HepG2 (cell line): Measurements from ENCODE around the gene OR2V2. TPM values are rescaled to one million over a fixed set of nuclear protein-coding genes. Genes with fewer than 3 reads are reported as not detected.

Experiments used
- ATAC-seq: fragments of 200-7000 bp; cut with Tn5 transposase; 3 replicates; pipeline ENCODE4 v1.9.1; 2020; ENCODE audit warnings: mild to moderate bottlenecking, moderate library complexity
- BruUV-seq: library from RNA; stranded (reverse); fragments of 400-500 nt; replicated peaks from 2 replicates; lab custom pipeline; 2021; lab: Mats Ljungman, UMichigan
- CTCF ChIA-PET: fragments of 300-600 bp; formaldehyde crosslinking; extraction: SDS; loops from one replicate; lab custom pipeline; 2021; ENCODE audit warnings: low total read pairs, inconsistent platforms, low intra/inter-chr PET ratio; lab: Yijun Ruan, JAX
- POLR2A ChIA-PET: fragments of 350-600 bp; sonication (Branson Sonifier 250); formaldehyde crosslinking; loops from one replicate; lab custom pipeline; 2020; ENCODE audit warnings: antibody characterized with exemption, inconsistent platforms; lab: Yijun Ruan, JAX
- DNase-seq: peaks from one replicate; pipeline ENCODE4 v3.0.0-alpha.2; 2015; ENCODE audit warnings: low spot score
- FAIRE-seq: peaks from 3 replicates; lab custom pipeline; 2011; peaks lifted over from hg19 to GRCh38; lab: Jason Lieb, UNC
- H2AFZ ChIP-seq: one replicate; pipeline ENCODE4 v1.6.1; 2011; ENCODE audit warnings: low read length, inconsistent platforms
- H3K27ac ChIP-seq: fragments of 300-600 bp; 3 replicates; pipeline ENCODE4 v1.8.0; 2011; ENCODE audit warnings: mixed run types, mild to moderate bottlenecking, mixed read lengths, low read length, inconsistent platforms; ENCODE audit not compliant: insufficient read depth; ENCODE audit errors: extremely low read length
- H3K27me3 ChIP-seq, 2 experiments: fragments of 200-600 bp in 1 of 2; 2 replicates in 1 of 2; 3 replicates in 1 of 2; pipeline versions ENCODE4 v1.6.0 to v1.8.0; 2011; ENCODE audit warnings: low read length in 2 of 2, mild to moderate bottlenecking in 2 of 2, moderate library complexity in 2 of 2, inconsistent platforms in 1 of 2; ENCODE audit not compliant: insufficient read depth in 2 of 2, control insufficient read depth in 1 of 2
- H3K36me3 ChIP-seq, 2 experiments: fragments of 200-600 bp in 1 of 2; replicated peaks in 1 of 2; 2 replicates in 1 of 2; 3 replicates in 1 of 2; pipeline versions ENCODE4 v1.5.1 to v1.8.0; 2011; ENCODE audit warnings: low read length in 2 of 2, inconsistent platforms in 1 of 2; ENCODE audit not compliant: insufficient read depth in 2 of 2, control insufficient read depth in 1 of 2
- H3K4me1 ChIP-seq: 2 replicates; pipeline ENCODE4 v1.5.1; 2012; ENCODE audit warnings: low read length, inconsistent platforms; ENCODE audit not compliant: insufficient read depth
- H3K4me2 ChIP-seq: 2 replicates; pipeline ENCODE4 v1.6.0; 2011; ENCODE audit warnings: low read depth, low read length, inconsistent platforms
- H3K4me3 ChIP-seq, 3 experiments: fragments of 200-600 bp in 1 of 3; sonication (generic), shearing (Covaris generic) in 1 of 3; replicated peaks in 1 of 3; 2 replicates each; pipeline ENCODE4 v1.5.1; 2011 to 2016; ENCODE audit warnings: low read length in 3 of 3, inconsistent platforms in 2 of 3, low read depth in 2 of 3, mild to moderate bottlenecking in 2 of 3, control low read depth in 1 of 3, mixed read lengths in 1 of 3; ENCODE audit not compliant: insufficient read depth in 1 of 3
- H3K79me2 ChIP-seq: one replicate; pipeline ENCODE4 v1.6.1; 2011; ENCODE audit warnings: low read length, inconsistent platforms; ENCODE audit not compliant: insufficient read depth
- H3K9ac ChIP-seq: 2 replicates; pipeline ENCODE4 v1.6.0; 2011; ENCODE audit warnings: mild to moderate bottlenecking, low read depth, low read length, inconsistent platforms; ENCODE audit not compliant: insufficient read depth
- H3K9me3 ChIP-seq: 2 replicates; pipeline ENCODE4 v1.5.1; 2012; ENCODE audit warnings: mild to moderate bottlenecking, low read length
- H4K20me1 ChIP-seq: 2 replicates; pipeline ENCODE4 v1.6.0; 2011; ENCODE audit warnings: inconsistent platforms, mild to moderate bottlenecking, low read length, moderate library complexity; ENCODE audit not compliant: insufficient read depth
- FOSL1 ChIP-seq: sonication (generic); formaldehyde crosslinking; IDR thresholded peaks from 2 replicates; pipeline ENCODE4 v1.9.0; 2021; ENCODE audit warnings: missing genetic modification reagents, borderline replicate concordance
- GABPA ChIP-seq, 2 experiments: IDR thresholded peaks; 2 replicates each; pipeline ENCODE4 v1.6.1; 2011 to 2016; ENCODE audit warnings: low read depth in 2 of 2, low read length in 1 of 2, missing biosample characterization in 1 of 2, missing genetic modification characterization in 1 of 2
- NKX3-1 ChIP-seq: sonication (generic); formaldehyde crosslinking; IDR thresholded peaks from 2 replicates; pipeline ENCODE4 v1.5.0; 2020; ENCODE audit warnings: missing genetic modification reagents
- ZBTB38 ChIP-seq: sonication (generic); formaldehyde crosslinking; IDR thresholded peaks from 2 replicates; pipeline ENCODE4 v1.5.1; 2020; ENCODE audit warnings: mild to moderate bottlenecking, missing genetic modification reagents
- ZNF180 ChIP-seq: sonication (generic); formaldehyde crosslinking; IDR thresholded peaks from 2 replicates; pipeline ENCODE4 v1.4.0; 2020; ENCODE audit warnings: low read depth, missing genetic modification reagents, borderline replicate concordance
- ZNF614 ChIP-seq: IDR thresholded peaks from 2 replicates; pipeline ENCODE4 v1.6.1; 2018; ENCODE audit warnings: missing biosample characterization, missing genetic modification reagents, inconsistent platforms, borderline replicate concordance
- ZNF782 ChIP-seq: sonication (generic); formaldehyde crosslinking; IDR thresholded peaks from 2 replicates; pipeline ENCODE4 v1.4.0; 2020; ENCODE audit warnings: missing genetic modification reagents, mild to moderate bottlenecking, borderline replicate concordance
- WGBS: methylation state at CpG from one replicate; pipeline ENCODE4 v1.1.6; 2017; ENCODE audit warnings: low lambda C conversion rate; 5-methylcytosine and 5-hydroxymethylcytosine counted together
- in situ Hi-C: cut with HindIII; loops from 2 replicates; pipeline ENCODE4 v1.10.0; 2017; ENCODE audit warnings: low pct_unique_long_range_greater_than_20kb; ENCODE audit not compliant: extremely low pct_ligation_motif_present
- intact Hi-C: fragments of 100-400 bp; cut with micrococcal nuclease; formaldehyde crosslinking; loops from one replicate; pipeline ENCODE4 v1.10.0; 2022; ENCODE audit not compliant: unreplicated experiment
- polyA plus RNA-seq, 8 experiments: library from polyadenylated mRNA; depleted of rRNA in 3 of 8; stranded (reverse) in 7 of 8; unstranded in 1 of 8; fragments of >200 nt; fragmentation: Illumina TruSeq in 4 of 8; extraction: Trizol in 4 of 8; gene quantifications; 2 replicates each; pipeline versions ENCODE4 v1.2.1 to v1.2.3, GENCODE V29; 2011 to 2016; ENCODE audit warnings: low read depth in 4 of 8, missing spikeins in 1 of 8, mixed read lengths in 1 of 8; ENCODE audit not compliant: insufficient read depth in 1 of 8
- total RNA-seq, 5 experiments: library from RNA; depleted of rRNA; stranded (reverse); fragments of >200 nt; fragmentation: Illumina TruSeq; extraction: Trizol; gene quantifications; 2 replicates each; pipeline ENCODE4 v1.2.3, GENCODE V29; 2016; ENCODE audit warnings: low read depth in 1 of 5
- TF ChIP-seq, protein P1 (sequence below): sonication (generic); formaldehyde crosslinking; IDR thresholded peaks from 2 replicates; pipeline ENCODE4 v1.8.0; 2022; ENCODE audit warnings: mild to moderate bottlenecking, missing genetic modification reagents, borderline replicate concordance
- TF ChIP-seq, protein P2 (sequence below): sonication (generic); formaldehyde crosslinking; conservative IDR thresholded peaks from 2 replicates; pipeline ENCODE4 v1.4.0; 2020; ENCODE audit warnings: missing genetic modification reagents
- TF ChIP-seq, protein P3 (sequence below): IDR thresholded peaks from 2 replicates; pipeline ENCODE4 v1.6.1; 2016; ENCODE audit warnings: missing compliant biosample characterization, missing genetic modification reagents, borderline replicate concordance

Gene OR2V2
- total and polyA plus RNA-seq, 2 of the 13 experiments (the other 11 are each of a cell fraction or from before 2014, with no cell fraction given), result not detected

DNA sequence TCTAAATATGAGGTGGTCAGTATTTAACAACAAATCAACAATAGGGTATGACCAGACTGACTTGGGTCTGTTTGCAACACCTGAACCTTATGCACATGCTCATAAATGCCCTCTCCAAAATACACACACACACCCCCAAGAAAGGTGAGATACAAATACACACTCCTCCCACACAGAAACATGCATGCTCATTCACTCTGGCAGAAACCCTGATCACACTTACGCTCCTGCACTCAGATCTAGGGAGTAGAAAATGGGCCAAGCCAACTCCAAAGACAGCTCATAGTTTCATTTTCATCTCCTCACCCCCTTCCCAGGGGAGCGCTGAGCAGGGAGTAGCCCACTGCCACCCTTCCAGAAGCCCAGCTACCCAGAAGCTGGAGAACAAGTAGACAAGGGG lies 46.3 kb downstream of the OR2V2 start:
- ChIA-PET POLR2A (interaction anchor here (7.2 kb wide), 1 partner anchor 11 kb away, joined by 104 read pairs; the partner anchor contains the start of gene TRIM7), CTCF (no interaction called here)
- Histone ChIP-seq H3K4me1 (peaks cover 28% of the 10 kb centered on the region), H4K20me1 (no peaks in the 10 kb centered on the region), H3K27me3 (peaks cover 0 to 15% of the 10 kb centered on the region in 2 experiments; a peak in 1 of 5 replicates), H3K36me3 (no peaks in the 10 kb centered on the region), H3K9me3 (no peaks in the 10 kb centered on the region), H3K4me3 (no peak overlapping the region), H3K9ac (no peak overlapping the region), H3K79me2 (no peaks in the 10 kb centered on the region), H3K4me2 (no peak overlapping the region), H2AFZ (no peak overlapping the region), H3K27ac (no peak overlapping the region)
- no TSS peak for BruUV-seq
- ATAC-seq (no peak), FAIRE-seq (no peak), DNase-seq (no peak)
- 100% methylated on average over 2 of the region's 2 CpGs for WGBS
- in situ Hi-C loops, result no loop called here
- no peak for TF ChIP-seq NKX3-1 (CRISPR knock-in tag)
- no peak for TF ChIP-seq GABPA (IDR thresholded peaks at IDR 0.05; ENCODE audit: low read depth, low read length)
- no peak for TF ChIP-seq GABPA (CRISPR knock-in tag; IDR thresholded peaks at IDR 0.05; ENCODE audit: low read depth)
- TF ChIP-seq ZBTB38 (CRISPR knock-in tag), result no peak
- TF ChIP-seq, protein P1, sequence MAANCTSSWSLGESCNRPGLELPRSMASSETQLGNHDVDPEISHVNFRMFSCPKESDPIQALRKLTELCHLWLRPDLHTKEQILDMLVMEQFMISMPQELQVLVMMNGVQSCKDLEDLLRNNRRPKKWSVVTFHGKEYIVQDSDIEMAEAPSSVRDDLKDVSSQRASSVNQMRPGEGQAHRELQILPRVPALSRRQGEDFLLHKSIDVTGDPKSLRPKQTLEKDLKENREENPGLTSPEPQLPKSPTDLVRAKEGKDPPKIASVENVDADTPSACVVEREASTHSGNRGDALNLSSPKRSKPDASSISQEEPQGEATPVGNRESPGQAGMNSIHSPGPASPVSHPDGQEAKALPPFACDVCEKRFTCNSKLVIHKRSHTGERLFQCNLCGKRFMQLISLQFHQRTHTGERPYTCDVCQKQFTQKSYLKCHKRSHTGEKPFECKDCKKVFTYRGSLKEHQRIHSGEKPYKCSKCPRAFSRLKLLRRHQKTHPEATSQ, result no peak
- TF ChIP-seq, protein P2, sequence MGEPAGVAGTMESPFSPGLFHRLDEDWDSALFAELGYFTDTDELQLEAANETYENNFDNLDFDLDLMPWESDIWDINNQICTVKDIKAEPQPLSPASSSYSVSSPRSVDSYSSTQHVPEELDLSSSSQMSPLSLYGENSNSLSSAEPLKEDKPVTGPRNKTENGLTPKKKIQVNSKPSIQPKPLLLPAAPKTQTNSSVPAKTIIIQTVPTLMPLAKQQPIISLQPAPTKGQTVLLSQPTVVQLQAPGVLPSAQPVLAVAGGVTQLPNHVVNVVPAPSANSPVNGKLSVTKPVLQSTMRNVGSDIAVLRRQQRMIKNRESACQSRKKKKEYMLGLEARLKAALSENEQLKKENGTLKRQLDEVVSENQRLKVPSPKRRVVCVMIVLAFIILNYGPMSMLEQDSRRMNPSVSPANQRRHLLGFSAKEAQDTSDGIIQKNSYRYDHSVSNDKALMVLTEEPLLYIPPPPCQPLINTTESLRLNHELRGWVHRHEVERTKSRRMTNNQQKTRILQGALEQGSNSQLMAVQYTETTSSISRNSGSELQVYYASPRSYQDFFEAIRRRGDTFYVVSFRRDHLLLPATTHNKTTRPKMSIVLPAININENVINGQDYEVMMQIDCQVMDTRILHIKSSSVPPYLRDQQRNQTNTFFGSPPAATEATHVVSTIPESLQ (CRISPR knock-in tag), result no peak
- no peak for TF ChIP-seq FOSL1 (CRISPR knock-in tag)
- no peak for TF ChIP-seq ZNF180 (CRISPR knock-in tag)
- TF ChIP-seq, protein P3, sequence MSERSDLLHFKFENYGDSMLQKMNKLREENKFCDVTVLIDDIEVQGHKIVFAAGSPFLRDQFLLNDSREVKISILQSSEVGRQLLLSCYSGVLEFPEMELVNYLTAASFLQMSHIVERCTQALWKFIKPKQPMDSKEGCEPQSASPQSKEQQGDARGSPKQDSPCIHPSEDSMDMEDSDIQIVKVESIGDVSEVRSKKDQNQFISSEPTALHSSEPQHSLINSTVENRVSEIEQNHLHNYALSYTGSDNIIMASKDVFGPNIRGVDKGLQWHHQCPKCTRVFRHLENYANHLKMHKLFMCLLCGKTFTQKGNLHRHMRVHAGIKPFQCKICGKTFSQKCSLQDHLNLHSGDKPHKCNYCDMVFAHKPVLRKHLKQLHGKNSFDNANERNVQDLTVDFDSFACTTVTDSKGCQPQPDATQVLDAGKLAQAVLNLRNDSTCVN (CRISPR knock-in tag), result no peak
- no peak for TF ChIP-seq ZNF782 (CRISPR knock-in tag)
- no peak for TF ChIP-seq ZNF614 (CRISPR knock-in tag)
- intact Hi-C loops, result no loop called here
